ENCODE results near the gene FOXO3. TPM values are rescaled to one million over a fixed set of nuclear protein-coding genes. Genes with fewer than 3 reads are reported as not detected.

FOXO3 gene
- total RNA-seq, 4 donors from 2014 or later: 110 to 176 (median 139) TPM

DNA sequence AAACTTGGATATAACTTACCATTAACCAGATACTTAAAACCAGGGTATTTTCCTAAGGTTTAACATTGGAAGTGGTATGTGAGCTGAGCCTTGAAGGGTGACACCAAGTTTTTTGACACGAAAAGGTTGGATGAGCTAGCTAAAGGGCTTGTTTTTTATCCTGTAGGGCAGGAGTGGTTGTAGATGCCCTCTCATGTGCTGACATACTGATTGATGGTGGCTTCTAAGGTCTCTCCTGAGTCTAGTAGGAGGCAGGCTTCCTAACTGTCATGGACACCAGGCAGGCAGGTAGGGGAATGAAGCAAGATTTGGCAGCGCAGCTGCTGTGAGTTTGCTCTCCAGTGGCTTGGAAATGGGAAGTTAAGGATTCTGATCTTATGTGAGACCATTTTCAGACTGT, 66.1 kb downstream of the FOXO3 start:
- TF ChIP-seq CTCF (IDR thresholded peaks at IDR 0.05) (no peak), POLR2A (IDR thresholded peaks at IDR 0.05) (no peak)
- intact Hi-C loops (cut with DNase I; ENCODE audit: low total_unique reads): no loop called here
- WGBS, 2 donors: 93 to 98% methylated on average over 2 of the region's 2 CpGs
- no peak overlapping the region for H3K4me3 ChIP-seq (ENCODE audit: low read depth, poor library complexity, severe bottlenecking)
- no peak for DNase-seq (ENCODE audit: low spot score in 2 of 2)

DNA sequence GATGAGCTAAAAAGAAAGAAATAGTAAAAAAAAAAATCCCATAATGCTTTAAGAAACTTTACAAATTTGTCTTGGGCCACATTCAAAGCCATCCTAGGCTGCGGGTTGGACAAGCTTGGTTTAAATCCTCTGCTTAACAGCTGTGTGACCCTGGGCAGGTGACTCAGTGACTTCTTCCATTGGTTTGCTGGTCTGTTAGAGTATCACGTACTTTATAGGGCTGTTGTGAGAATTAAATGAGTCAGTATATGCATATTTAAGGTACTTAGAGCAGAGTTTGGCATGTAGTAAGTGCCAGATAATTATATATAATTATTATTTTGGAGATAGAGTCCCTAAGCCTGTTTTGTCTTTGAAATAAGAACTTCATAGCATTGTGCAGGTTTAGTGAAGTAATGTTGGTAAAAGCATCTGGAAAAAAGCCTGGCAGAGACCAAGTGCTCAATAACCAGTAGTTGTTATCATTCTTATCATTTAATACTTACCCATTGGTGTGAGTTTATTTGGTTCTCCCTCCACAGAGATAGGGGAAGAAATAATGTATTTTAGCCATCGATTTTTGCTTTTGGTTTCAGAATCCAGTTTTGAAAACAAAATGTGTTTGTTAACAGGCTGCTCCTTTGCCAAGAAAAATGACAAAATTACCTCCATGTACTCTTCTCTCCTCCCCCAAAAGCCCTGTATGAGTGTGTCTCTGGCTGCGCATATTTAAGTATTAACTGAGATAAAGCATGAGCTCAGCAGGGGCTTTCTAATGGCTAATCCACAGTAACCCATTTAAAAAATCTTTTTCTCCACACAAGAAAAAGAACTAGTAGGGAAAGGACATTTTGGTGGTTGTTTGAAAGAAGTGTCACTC, 67.2 kb downstream of the FOXO3 start:
- WGBS, 2 donors: 68 to 70% methylated on average over 4 of the region's 4 CpGs
- TF ChIP-seq POLR2A (IDR thresholded peaks at IDR 0.05) (no peak), CTCF (IDR thresholded peaks at IDR 0.05) (no peak)
- no peak overlapping the region for H3K4me3 ChIP-seq (ENCODE audit: low read depth, poor library complexity, severe bottlenecking)
- DNase-seq (ENCODE audit: low spot score in 2 of 2): no peak
- intact Hi-C loops (cut with DNase I; ENCODE audit: low total_unique reads): no loop called here

DNA sequence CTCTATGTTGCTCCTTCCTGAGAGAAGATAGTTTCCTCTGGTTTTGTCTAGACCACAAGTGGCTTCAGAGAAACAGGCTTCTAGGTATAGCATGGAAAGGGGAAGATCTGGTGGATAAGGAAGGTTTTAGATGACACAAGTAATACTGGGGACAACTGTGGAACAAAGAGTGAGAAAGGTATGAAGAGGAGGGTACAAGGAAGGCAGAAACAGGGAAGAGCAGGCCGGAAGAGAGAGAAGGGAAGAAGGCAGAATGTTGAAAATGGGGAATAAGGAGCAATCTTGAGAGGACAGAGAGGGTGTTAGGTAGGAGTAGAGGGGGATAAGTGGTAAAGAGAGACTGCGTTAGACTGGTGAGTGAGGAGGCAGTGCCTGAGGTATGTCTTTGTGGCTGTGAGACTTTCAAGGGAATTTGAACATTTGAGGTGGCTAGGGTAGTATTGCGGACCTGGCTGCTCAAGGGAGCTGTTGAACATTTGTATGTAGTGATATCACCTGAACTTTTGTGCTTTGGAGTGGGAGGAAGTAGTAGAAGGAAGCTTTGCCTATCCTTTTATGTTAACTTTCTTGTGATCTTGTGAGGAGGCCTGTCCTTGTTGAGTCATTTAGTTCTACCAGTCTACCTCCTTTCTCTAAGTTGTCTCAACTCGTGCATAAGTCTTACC, 69.5 kb downstream of the FOXO3 start:
- no peak overlapping the region for H3K4me3 ChIP-seq (ENCODE audit: low read depth, poor library complexity, severe bottlenecking)
- TF ChIP-seq CTCF (IDR thresholded peaks at IDR 0.05) (no peak), POLR2A (IDR thresholded peaks at IDR 0.05) (no peak)
- intact Hi-C loops (cut with DNase I; ENCODE audit: low total_unique reads): no loop called here
- 78 to 81% methylated on average over 4 of the region's 4 CpGs for WGBS, 2 donors
- DNase-seq (ENCODE audit: low spot score in 2 of 2): no peak

DNA sequence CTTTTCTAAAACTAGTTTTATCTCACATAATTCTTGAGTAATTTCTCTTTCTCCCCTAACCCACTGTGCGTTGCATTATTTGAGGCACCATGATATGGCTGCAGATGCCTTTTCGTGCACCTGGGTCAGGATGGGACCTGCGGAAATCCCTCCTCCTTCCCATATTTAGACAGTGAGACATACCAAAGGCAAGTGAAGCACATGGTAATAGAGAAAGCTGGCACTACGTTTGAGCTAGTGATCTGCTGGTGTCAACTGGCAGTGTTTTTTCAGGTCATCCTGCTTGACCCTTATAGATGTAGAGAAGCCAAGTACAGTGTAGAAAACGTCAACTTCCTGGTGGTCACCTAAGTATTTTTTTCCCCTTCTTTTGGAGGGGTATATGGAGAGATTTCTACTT, 71.7 kb downstream of the FOXO3 start:
- TF ChIP-seq CTCF (IDR thresholded peaks at IDR 0.05) (no peak), POLR2A (IDR thresholded peaks at IDR 0.05) (no peak)
- DNase-seq (ENCODE audit: low spot score in 2 of 2): no peak
- intact Hi-C loops (cut with DNase I; ENCODE audit: low total_unique reads): no loop called here
- H3K4me3 ChIP-seq (ENCODE audit: low read depth, poor library complexity, severe bottlenecking): no peak overlapping the region
- WGBS, 2 donors: 56 to 57% methylated on average over 5 of the region's 5 CpGs

- DNase-seq (ENCODE audit: low spot score in 2 of 2): no peak
- TF ChIP-seq CTCF (IDR thresholded peaks at IDR 0.05): no peak
- no peak for TF ChIP-seq POLR2A (IDR thresholded peaks at IDR 0.05)
- intact Hi-C loops (cut with DNase I; ENCODE audit: low total_unique reads): no loop called here
- 60 to 67% methylated on average over 1 of the region's 1 CpG for WGBS, 2 donors
- H3K4me3 ChIP-seq (ENCODE audit: low read depth, poor library complexity, severe bottlenecking): no peak overlapping the region
Measured at GRCh38 chr6:108633436-108633835, 72.7 kb downstream of the FOXO3 start.

Data from lower leg skin (tissue), 4 donors.